Stimulated activated CD8-positive, alpha-beta memory T cell treated with anti-CD3 and anti-CD28 coated beads, Interleukin-7, amount 100 ng/mL, for 4 hours (primary cell): ENCODE data around the gene SLC2A4RG.
A peak's percentile ranks its signal among the peaks of the same experiment; 100 is the strongest.
"Not testable (repeated sequence)": the region's sequence is repeated elsewhere in the genome, so short reads cannot be mapped to it uniquely, and the experiment has no call there.

Source experiments
- DNase-seq, 2 donors: peaks; one replicate each; pipeline ENCODE4 v3.0.0-alpha.2; 2020; ENCODE audit warnings: low read depth in 2 of 2

The SLC2A4RG gene

DNA sequence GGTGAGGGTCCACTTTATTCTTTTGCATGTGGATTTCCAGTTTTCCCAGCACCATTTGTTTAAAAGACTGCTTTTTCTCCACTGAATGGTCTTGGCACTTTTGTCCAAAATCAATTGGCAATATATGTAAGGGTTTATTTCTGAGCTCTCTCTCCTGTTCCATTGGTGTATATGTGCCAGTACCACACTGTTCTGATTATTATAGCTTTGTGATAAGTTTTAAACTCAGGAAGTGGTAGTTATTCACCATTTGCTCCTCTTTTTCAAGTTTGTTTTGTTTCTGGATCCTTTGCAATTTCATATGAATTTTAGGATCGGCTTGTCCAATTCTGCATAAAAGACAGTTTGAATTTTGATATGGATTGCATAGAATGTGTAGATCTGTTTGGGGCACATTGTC, 27.4 kb upstream of the SLC2A4RG start:
- DNase-seq = no peak

GRCh38 chr20:63714858-63715257, 24.7 kb upstream of the SLC2A4RG start:
- DNase-seq = no peak

DNA sequence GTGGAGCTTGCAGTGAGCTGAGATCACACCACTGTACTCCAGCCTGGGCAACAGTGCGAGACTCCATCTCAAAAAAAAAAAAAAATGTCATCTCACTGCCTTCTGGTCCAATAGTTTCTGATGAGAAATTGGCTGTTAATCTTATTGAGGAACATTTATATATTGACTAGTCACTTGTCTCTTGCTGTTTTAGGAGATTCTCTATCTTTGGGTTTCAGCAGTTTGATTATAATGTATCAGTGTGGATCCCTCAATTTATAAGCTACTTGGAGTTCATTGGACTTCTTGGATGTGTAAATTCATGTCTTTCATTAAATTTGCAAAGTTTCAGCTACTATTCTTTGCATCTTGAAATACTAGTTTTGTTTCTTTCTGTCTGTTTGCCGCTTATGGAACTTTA, 20.6 kb upstream of the SLC2A4RG start:
- no peak for DNase-seq

- not testable (repeated sequence) for DNase-seq
Measured at GRCh38 chr20:63722967-63723622, 16.5 kb upstream of the SLC2A4RG start.

DNA sequence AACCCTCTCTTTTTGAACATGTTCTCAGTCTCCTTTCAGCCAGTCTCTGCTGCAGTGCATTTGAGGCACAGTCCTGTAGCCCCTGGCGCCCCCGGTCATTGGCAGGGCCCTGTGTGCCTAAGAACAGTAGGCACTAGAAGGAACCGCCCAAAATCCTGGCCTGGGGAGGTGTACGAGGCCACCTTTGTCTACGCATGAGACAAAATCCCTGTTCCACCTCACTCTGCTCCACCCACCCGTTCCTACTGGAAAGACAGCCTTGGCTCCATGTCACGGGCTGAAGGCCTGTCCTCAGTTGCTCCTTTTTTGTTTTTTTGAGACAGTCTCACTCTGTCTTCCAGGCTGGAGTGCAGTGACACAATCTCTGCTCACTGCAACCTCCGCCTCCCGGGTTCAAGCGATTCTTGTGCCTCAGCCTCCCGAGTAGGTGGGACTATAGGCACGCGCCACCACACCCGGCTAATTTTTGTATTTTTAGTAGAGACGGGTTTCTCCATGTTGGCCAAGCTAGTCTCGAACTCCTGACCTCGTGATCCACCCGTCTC, 9.3 kb upstream of the SLC2A4RG start:
- DNase-seq = not testable (repeated sequence)

GRCh38 chr20:63731410-63731809, 8.2 kb upstream of the SLC2A4RG start:
- DNase-seq = no peak

- no peak for DNase-seq
Measured at GRCh38 chr20:63732118-63733095, 7.2 kb upstream of the SLC2A4RG start.

DNA sequence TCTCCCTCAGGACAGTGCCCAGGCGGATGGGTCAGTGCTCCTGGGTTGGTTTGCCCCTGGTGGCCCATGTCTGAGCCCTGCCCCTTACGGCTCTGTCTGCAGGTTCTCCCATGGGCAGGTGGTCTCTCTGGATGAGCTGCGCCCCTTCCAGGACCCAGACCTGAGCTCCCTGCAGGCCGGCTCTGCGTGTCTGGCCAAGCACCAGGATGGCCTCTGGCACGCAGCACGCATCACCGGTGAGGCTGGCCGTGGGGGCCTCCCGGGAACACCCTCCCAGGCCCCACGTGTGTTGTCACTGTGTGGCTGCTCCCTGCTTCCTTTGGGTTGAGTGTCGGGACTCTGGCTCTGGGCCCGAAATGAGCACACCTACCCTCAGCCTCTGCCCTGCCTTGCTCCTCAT, 6.5 kb upstream of the SLC2A4RG start:
- no peak for DNase-seq

DNA sequence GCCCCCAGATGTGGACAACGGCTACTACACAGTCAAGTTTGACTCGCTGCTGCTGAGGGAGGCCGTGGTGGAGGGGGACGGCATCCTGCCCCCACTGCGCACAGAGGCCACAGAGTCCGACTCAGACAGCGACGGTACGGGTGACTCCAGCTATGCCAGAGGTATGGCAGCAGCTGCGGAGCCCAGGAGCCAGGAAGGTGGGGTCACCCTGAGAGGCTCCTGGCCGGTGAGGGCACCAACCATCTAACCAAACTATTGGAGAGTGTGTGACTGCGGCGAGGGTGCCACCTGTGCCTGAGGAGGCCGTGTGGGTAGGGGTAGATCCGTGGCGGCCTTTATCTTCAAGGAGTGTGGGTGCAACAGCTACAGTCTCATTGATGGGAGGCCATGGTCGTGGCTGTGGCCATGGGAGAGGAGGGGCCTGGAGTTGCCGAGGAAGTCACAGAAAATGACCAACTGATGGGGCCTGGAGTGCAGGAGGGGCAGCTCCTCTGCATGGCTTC, 5.9 kb upstream of the SLC2A4RG start:
- DNase-seq = no peak

- no peak for DNase-seq
Measured at GRCh38 chr20:63734111-63734945, 5.2 kb upstream of the SLC2A4RG start.

DNA sequence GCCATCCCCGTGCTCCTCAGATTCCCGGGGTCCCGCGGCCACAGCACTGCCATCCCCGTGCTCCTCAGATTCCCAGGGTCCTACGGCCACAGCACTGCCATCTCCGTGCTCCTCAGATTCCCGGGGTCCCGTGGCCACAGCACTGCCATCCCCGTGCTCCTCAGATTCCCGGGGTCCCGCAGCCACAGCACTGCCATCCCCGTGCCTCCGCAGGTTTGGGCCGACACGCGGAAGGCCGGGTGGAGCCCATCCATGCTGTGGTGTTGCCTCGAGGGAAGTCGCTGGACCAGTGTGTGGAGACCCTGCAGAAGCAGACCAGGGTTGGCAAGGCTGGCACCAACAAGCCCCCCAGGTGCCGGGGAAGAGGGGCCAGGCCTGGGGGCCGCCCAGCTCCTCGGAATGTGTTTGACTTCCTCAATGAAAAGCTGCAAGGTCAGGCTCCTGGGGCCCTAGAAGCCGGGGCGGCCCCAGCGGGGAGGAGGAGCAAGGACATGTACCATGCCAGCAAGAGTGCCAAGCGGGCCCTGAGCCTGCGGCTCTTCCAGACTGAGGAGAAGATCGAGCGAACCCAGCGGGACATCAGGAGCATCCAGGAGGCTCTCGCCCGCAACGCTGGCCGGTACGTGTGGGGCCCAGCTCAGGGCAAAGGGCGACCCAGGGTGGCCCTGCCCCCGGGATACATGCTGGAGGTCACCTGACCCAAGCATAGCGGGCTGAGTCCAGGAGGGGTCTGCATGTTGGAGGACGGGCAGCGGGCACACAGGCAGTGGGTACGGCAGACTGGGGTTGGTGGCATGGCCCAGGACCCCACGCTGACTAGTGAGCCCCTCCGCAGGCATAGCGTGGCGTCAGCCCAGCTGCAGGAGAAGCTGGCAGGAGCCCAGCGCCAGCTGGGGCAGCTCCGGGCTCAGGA, 4.4 kb upstream of the SLC2A4RG start:
- no peak for DNase-seq

- DNase-seq = peak; percentile 64 to 72
Measured at GRCh38 chr20:63735859-63736718, 3.5 kb upstream of the SLC2A4RG start, which contains the start of gene LIME1. Gene LIME1, plus strand, starts transcription at chr20:63736664. Its CDS starts 886 bp downstream, at chr20:63737550.

DNA sequence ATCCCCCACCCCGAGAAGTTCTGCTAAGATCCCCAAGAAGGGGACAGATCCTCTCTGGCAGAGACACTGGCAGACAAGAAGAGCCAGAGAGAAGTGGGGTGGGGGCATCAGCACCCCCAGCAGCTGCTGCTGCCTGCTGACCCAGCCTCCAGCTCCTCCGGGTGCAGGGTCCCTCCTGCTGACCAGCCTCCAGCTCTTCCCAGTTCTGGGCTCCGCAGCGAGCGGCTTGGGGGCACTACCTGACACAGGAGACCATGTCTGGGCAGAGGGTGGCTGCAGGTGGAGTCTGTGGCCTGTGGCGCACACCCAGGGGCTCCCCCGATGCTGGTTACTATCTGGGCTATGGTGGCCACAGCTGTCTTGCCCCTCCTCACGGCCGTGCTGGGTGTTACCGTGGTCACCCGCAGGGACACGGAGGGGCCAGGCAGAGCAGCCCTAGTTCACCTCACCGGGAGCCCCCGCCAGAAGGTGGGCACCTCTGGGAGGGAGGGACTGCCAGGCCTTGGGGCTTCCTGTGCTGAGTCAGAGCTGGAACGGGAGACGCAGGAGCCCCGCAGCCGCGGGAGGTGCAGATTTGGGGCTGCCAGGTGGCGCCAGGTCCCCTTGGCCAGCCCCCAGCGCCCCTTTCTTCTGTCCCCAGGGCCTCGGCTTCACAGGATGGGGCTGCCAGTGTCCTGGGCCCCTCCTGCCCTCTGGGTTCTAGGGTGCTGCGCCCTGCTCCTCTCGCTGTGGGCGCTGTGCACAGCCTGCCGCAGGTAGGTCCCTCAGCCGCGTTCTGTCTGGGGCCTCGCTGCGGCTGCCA, 2.5 kb upstream of the SLC2A4RG start:
- DNase-seq = peak in 1 of 2 donors; percentile 52

- DNase-seq = no peak
Measured at GRCh38 chr20:63737695-63737944, 2.0 kb upstream of the SLC2A4RG start.

DNA sequence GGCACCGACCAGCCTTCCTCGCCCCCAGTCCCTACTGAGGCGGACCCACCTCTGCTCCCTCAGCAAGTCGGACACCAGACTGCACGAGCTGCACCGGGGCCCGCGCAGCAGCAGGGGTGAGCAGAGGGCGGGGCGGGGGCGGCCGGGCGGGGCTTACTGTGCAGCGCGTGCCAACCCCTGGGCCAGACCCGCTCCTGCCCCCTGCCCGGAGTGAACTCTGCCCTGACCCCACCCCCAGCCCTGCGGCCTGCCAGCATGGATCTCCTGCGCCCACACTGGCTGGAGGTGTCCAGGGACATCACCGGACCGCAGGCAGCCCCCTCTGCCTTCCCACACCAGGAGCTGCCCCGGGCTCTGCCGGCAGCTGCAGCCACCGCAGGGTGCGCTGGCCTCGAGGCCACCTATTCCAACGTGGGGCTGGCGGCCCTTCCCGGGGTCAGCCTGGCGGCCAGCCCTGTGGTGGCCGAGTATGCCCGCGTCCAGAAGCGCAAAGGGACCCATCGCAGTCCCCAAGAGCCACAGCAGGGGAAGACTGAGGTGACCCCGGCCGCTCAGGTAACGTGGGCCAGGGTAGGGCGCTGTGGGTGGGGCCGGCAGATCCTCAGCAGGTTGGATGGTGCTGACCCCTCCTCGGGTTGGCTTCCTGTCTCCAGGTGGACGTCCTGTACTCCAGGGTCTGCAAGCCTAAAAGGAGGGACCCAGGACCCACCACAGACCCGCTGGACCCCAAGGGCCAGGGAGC, 1.5 kb upstream of the SLC2A4RG start:
- DNase-seq = no peak

GRCh38 chr20:63738687-63739129, 868 bp upstream of the SLC2A4RG start:
- no peak for DNase-seq

- DNase-seq = peak in 1 of 2 donors; percentile 38
Measured at GRCh38 chr20:63740070-63740626, 572 bp downstream of the SLC2A4RG start.
